Measurements from ENCODE around the gene FAM53B.

The FAM53B gene

GRCh38 chr10:124697443-124697836, 46.7 kb downstream of the FAM53B start:
- no peak for DNase-seq (ENCODE audit: low read depth)

GRCh38 chr10:124696446-124697392, 47.5 kb downstream of the FAM53B start:
- DNase-seq (ENCODE audit: low read depth) = no peak

- DNase-seq (ENCODE audit: low read depth) = no peak
Measured at GRCh38 chr10:124695259-124695658, 48.9 kb downstream of the FAM53B start.

- no peak for DNase-seq (ENCODE audit: low read depth)
Measured at GRCh38 chr10:124694481-124695220, 49.5 kb downstream of the FAM53B start.

GRCh38 chr10:124693801-124694416, 50.3 kb downstream of the FAM53B start:
- no peak for DNase-seq (ENCODE audit: low read depth)

- no peak for DNase-seq (ENCODE audit: low read depth)
Measured at GRCh38 chr10:124693396-124693795, 50.8 kb downstream of the FAM53B start.

GRCh38 chr10:124692100-124692446, 52.1 kb downstream of the FAM53B start:
- DNase-seq (ENCODE audit: low read depth) = no peak

GRCh38 chr10:124691421-124692099, 52.6 kb downstream of the FAM53B start:
- no peak for DNase-seq (ENCODE audit: low read depth)

- DNase-seq (ENCODE audit: low read depth) = no peak
Measured at GRCh38 chr10:124691002-124691401, 53.2 kb downstream of the FAM53B start.

- DNase-seq (ENCODE audit: low read depth) = no peak
Measured at GRCh38 chr10:124689911-124690498, 54.2 kb downstream of the FAM53B start.

- DNase-seq (ENCODE audit: low read depth) = peak; percentile 16
Measured at GRCh38 chr10:124688889-124689670, 55.1 kb downstream of the FAM53B start.

- DNase-seq (ENCODE audit: low read depth) = no peak
Measured at GRCh38 chr10:124688386-124688785, 55.8 kb downstream of the FAM53B start.

GRCh38 chr10:124686707-124687376, 57.3 kb downstream of the FAM53B start:
- no peak for DNase-seq (ENCODE audit: low read depth)

- no peak for DNase-seq (ENCODE audit: low read depth)
Measured at GRCh38 chr10:124685261-124685660, 58.9 kb downstream of the FAM53B start.

GRCh38 chr10:124683814-124684213, 60.4 kb downstream of the FAM53B start:
- DNase-seq (ENCODE audit: low read depth) = no peak

GRCh38 chr10:124681626-124682552, 62.3 kb downstream of the FAM53B start:
- DNase-seq (ENCODE audit: low read depth) = no peak

GRCh38 chr10:124681091-124681490, 63.1 kb downstream of the FAM53B start:
- DNase-seq (ENCODE audit: low read depth) = no peak

GRCh38 chr10:124680675-124681074, 63.5 kb downstream of the FAM53B start:
- no peak for DNase-seq (ENCODE audit: low read depth)

- DNase-seq (ENCODE audit: low read depth) = no peak
Measured at GRCh38 chr10:124679401-124679800, 64.8 kb downstream of the FAM53B start.

All from activated T-helper 1 cell treated with Interleukin-2 at 50 U/mL for 16 hours (primary cell).